Body of pancreas (tissue), 4 donors: ENCODE data around the gene ZIC4.

ENCODE experiments used
- POLR2A ChIP-seq, 3 donors: fragments of 450-650 bp; IDR thresholded peaks; one replicate each; pipeline ENCODE4 v1.6.1; 2016; ENCODE audit warnings: antibody characterized with exemption in 3 of 3, mild to moderate bottlenecking in 2 of 3
- TF ChIP-seq, protein P1 (sequence below), 7 experiments: fragments of 450-650 bp in 4 of 7; fragments of 200-600 bp in 3 of 7; sonication (generic) in 3 of 7; IDR thresholded peaks; one replicate each; pipeline ENCODE4 v1.5.1; 2016 to 2019; ENCODE audit warnings: antibody characterized with exemption in 7 of 7

GRCh38 chr3:147409143-147410115, 3.1 kb upstream of the ZIC4 start, which contains the start of gene ZIC1:
- TF ChIP-seq, protein P1, sequence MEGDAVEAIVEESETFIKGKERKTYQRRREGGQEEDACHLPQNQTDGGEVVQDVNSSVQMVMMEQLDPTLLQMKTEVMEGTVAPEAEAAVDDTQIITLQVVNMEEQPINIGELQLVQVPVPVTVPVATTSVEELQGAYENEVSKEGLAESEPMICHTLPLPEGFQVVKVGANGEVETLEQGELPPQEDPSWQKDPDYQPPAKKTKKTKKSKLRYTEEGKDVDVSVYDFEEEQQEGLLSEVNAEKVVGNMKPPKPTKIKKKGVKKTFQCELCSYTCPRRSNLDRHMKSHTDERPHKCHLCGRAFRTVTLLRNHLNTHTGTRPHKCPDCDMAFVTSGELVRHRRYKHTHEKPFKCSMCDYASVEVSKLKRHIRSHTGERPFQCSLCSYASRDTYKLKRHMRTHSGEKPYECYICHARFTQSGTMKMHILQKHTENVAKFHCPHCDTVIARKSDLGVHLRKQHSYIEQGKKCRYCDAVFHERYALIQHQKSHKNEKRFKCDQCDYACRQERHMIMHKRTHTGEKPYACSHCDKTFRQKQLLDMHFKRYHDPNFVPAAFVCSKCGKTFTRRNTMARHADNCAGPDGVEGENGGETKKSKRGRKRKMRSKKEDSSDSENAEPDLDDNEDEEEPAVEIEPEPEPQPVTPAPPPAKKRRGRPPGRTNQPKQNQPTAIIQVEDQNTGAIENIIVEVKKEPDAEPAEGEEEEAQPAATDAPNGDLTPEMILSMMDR (IDR thresholded peaks at IDR 0.05): no peak
- no peak for TF ChIP-seq POLR2A (IDR thresholded peaks at IDR 0.05)
